ENCODE measurements around the gene ADAMTS17. TPM values are rescaled to one million over a fixed set of nuclear protein-coding genes. Genes with fewer than 3 reads are reported as not detected.
A peak's percentile ranks its signal among the peaks of the same experiment; 100 is the strongest.

Gene ADAMTS17
- total and polyA plus RNA-seq, 4 experiments from 2014 or later = 2.1 to 6.2 (median 4.8) TPM

DNA sequence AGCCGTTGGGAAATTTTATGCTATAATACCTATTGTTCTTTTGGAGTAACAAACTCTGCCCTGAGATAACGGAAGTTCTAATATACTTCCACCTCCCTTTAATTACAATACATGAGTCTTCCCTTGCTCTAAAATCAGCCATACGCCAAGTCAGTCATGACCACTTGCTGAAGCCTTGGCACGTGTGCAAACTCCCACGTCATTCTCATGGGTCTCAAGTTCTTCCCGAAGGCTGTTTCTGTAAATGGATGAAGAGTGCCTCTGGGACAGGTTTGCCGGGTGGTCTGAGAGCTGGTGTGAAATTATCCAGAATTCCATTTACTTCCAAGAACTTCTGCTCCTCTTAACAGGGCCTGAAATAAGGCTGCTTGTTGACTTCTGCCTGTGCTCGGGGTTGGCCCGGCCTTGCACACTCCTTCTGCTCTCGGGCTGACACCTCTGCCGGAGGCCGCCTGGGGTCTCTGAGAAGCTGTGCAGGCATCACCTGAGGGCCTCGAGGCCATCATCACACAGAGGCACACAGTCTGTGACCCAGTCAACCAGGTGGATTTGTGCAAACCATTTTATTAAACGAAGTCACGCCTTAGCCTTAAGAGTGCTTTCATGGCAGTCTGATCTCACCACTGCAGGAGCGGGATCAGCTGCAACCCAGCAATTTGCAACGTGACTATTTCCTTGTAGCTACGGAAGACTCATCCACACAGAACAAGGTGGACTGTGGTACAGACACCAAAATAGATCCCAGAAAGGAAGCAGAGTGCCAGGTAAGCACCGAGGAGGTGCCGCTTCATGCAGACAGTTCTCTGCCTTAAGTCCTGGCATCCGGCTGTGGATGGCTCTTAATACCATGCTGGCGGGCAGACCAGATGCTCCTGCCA, 120.1 kb downstream of the ADAMTS17 start:
- peaks cover 0 to 10% (median 0%) of the 10 kb centered on the region in 4 donors for H3K4me1 Mint-ChIP-seq
- CTCF ChIA-PET (ENCODE audit: partially characterized antibody) = no interaction called here
- Histone ChIP-seq H3K4me1 (ENCODE audit: insufficient read depth, low read length) (no peaks in the 10 kb centered on the region), H3K27me3 (ENCODE audit: insufficient read depth, low read length) (no peaks in the 10 kb centered on the region), H3K9me3 (ENCODE audit: control insufficient read depth in 1 of 2, low read length in 2 of 2) (no peaks in the 10 kb centered on the region), H3K4me3 (ENCODE audit: low read length in 2 of 2) (no peak overlapping the region), H3K27ac (ENCODE audit: low read depth, low read length) (no peak overlapping the region), H3K36me3 (ENCODE audit: insufficient read depth, low read length) (no peaks in the 10 kb centered on the region)
- H3K9me3 Mint-ChIP-seq = no peaks in the 10 kb centered on the region
- DNase-seq = no peak
- no peak overlapping the region for H3K4me3 Mint-ChIP-seq
- POLR2A ChIA-PET (ENCODE audit: partially characterized antibody) = no interaction called here
- H3K27me3 Mint-ChIP-seq = no peaks in the 10 kb centered on the region
- H3K27ac Mint-ChIP-seq = no peak overlapping the region
- no peaks in the 10 kb centered on the region for H3K36me3 Mint-ChIP-seq
- intact Hi-C loops (cut with micrococcal nuclease) = no loop called here

DNA sequence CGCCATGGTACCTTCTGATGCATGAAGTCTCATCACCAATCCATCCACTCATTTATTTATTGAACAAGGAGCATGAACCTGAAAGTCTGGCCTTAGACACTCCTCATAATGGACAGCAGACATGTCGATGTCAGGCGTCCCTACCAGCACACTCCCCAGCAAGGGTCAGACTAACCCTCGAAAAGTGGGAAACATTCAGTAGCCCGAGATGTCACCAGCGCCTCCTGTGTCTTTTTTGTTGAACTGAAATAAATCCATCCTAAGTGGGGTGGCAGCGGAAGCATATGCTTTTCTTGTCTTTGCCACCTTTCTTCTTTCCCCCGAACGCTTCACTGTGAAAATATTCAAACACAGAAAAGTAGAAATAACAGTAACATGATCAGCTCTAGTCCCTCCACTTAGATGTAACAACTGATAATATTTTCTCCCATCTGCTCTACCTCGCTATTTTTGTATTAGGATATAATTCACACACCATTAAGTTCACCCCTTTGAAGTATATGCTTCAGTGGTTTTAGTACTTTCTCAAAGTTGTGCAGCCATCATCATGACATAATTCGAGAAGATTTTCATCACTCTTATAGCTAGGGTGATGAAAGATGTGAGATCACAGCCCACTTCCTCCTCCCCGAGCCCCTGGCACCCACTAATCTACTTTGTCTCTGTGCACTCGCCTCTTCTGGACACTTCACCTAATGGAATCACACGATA, 121.6 kb downstream of the ADAMTS17 start:
- no peaks in the 10 kb centered on the region for H3K36me3 Mint-ChIP-seq
- no peak overlapping the region for H3K4me3 ChIP-seq (ENCODE audit: low read length in 2 of 2)
- ChIA-PET POLR2A (ENCODE audit: partially characterized antibody) (no interaction called here), CTCF (ENCODE audit: partially characterized antibody) (no interaction called here)
- H3K27me3 Mint-ChIP-seq = no peaks in the 10 kb centered on the region
- no peaks in the 10 kb centered on the region for H3K9me3 Mint-ChIP-seq
- no peaks in the 10 kb centered on the region for H3K9me3 ChIP-seq (ENCODE audit: control insufficient read depth in 1 of 2, low read length in 2 of 2)
- peak overlapping the region in 1 of 7 donors; percentile 15 for H3K27ac Mint-ChIP-seq
- no peak overlapping the region for H3K27ac ChIP-seq (ENCODE audit: low read depth, low read length)
- no peak for DNase-seq
- H3K27me3 ChIP-seq (ENCODE audit: insufficient read depth, low read length) = no peaks in the 10 kb centered on the region
- no peaks in the 10 kb centered on the region for H3K4me1 ChIP-seq (ENCODE audit: insufficient read depth, low read length)
- no peaks in the 10 kb centered on the region for H3K36me3 ChIP-seq (ENCODE audit: insufficient read depth, low read length)
- intact Hi-C loops (cut with micrococcal nuclease) = no loop called here
- peaks cover 0 to 7% (median 0%) of the 10 kb centered on the region in 4 donors for H3K4me1 Mint-ChIP-seq
- no peak overlapping the region for H3K4me3 Mint-ChIP-seq

DNA sequence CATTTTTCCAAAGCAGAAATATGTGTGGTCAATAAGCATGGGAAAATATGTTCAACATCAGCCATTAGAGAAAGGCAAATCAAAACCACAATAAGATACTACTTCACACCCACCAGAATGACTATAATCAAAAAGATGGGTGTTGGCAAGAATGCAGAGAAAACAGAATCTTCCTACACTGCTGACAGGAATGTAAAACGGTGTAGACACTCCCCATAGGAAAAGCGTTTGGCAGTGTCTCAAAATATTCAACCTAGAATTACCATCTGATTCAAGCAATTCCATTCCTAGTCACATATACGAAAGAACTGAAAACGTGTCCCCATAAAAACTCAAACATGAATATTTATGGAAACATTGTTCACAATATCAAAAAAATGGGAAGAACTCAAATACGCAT, 123.3 kb downstream of the ADAMTS17 start:
- Histone ChIP-seq H3K4me3 (ENCODE audit: low read length in 2 of 2) (no peak overlapping the region), H3K27ac (ENCODE audit: low read depth, low read length) (no peak overlapping the region), H3K4me1 (ENCODE audit: insufficient read depth, low read length) (no peaks in the 10 kb centered on the region), H3K36me3 (ENCODE audit: insufficient read depth, low read length) (no peaks in the 10 kb centered on the region), H3K27me3 (ENCODE audit: insufficient read depth, low read length) (no peaks in the 10 kb centered on the region), H3K9me3 (ENCODE audit: control insufficient read depth in 1 of 2, low read length in 2 of 2) (no peaks in the 10 kb centered on the region)
- ChIA-PET CTCF (ENCODE audit: partially characterized antibody) (no interaction called here), POLR2A (ENCODE audit: partially characterized antibody) (no interaction called here)
- no peaks in the 10 kb centered on the region for H3K4me1 Mint-ChIP-seq
- no peaks in the 10 kb centered on the region for H3K9me3 Mint-ChIP-seq
- H3K27ac Mint-ChIP-seq = no peak overlapping the region
- intact Hi-C loops (cut with micrococcal nuclease) = no loop called here
- no peak for DNase-seq
- H3K27me3 Mint-ChIP-seq = no peaks in the 10 kb centered on the region
- no peaks in the 10 kb centered on the region for H3K36me3 Mint-ChIP-seq
- no peak overlapping the region for H3K4me3 Mint-ChIP-seq

DNA sequence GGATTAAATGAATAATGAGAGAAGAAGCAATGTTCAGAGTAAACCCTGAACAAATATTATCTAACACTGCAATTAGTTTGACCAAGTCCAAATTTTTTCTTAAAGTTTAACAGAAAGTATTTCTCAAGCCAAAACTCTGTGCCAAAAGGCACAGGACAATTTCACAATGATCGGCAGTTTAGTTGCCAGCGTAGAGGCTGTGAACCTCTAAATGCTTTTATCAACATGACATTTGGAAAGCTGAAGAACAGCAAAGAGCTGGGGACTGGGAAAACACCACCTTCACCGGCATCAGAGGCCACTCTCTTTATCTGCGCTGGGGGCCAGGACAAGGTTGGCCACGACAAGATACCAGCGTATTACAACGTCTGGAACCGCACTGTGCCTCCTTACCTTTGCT, 125.6 kb downstream of the ADAMTS17 start:
- intact Hi-C loops (cut with micrococcal nuclease) = no loop called here
- DNase-seq = no peak
- Histone ChIP-seq H3K27me3 (ENCODE audit: insufficient read depth, low read length) (no peaks in the 10 kb centered on the region), H3K9me3 (ENCODE audit: control insufficient read depth in 1 of 2, low read length in 2 of 2) (no peaks in the 10 kb centered on the region), H3K4me1 (ENCODE audit: insufficient read depth, low read length) (no peaks in the 10 kb centered on the region), H3K36me3 (ENCODE audit: insufficient read depth, low read length) (no peaks in the 10 kb centered on the region), H3K4me3 (ENCODE audit: low read length in 2 of 2) (no peak overlapping the region), H3K27ac (ENCODE audit: low read depth, low read length) (no peak overlapping the region)
- ChIA-PET CTCF (ENCODE audit: partially characterized antibody) (no interaction called here), POLR2A (ENCODE audit: partially characterized antibody) (no interaction called here)
- no peak overlapping the region for H3K27ac Mint-ChIP-seq
- H3K36me3 Mint-ChIP-seq = no peaks in the 10 kb centered on the region
- H3K9me3 Mint-ChIP-seq = no peaks in the 10 kb centered on the region
- peaks cover 0 to 2% (median 0%) of the 10 kb centered on the region in 4 donors for H3K4me1 Mint-ChIP-seq
- no peak overlapping the region for H3K4me3 Mint-ChIP-seq
- H3K27me3 Mint-ChIP-seq = no peaks in the 10 kb centered on the region

DNA sequence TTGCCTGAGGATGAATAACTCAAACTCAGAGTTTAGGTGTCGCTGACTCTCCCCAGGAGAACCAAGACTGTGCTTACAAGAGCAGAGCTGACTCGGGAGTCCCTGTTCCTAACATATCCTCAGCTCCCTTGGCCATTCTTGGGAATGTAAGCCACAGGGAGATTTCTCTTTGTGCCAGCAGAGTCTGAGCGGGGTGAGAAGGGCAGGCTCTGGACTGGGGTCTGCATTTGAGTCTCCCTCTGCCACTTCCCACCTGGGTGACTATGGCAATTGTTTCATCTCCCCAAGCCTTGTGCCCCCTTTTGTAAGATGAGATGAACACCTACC, 126.0 kb downstream of the ADAMTS17 start:
- Histone ChIP-seq H3K9me3 (ENCODE audit: control insufficient read depth in 1 of 2, low read length in 2 of 2) (no peaks in the 10 kb centered on the region), H3K27ac (ENCODE audit: low read depth, low read length) (no peak overlapping the region), H3K4me1 (ENCODE audit: insufficient read depth, low read length) (no peaks in the 10 kb centered on the region), H3K4me3 (ENCODE audit: low read length in 2 of 2) (no peak overlapping the region), H3K36me3 (ENCODE audit: insufficient read depth, low read length) (no peaks in the 10 kb centered on the region), H3K27me3 (ENCODE audit: insufficient read depth, low read length) (no peaks in the 10 kb centered on the region)
- Mint-ChIP-seq H3K4me3 (no peak overlapping the region), H3K9me3 (no peaks in the 10 kb centered on the region), H3K27me3 (no peaks in the 10 kb centered on the region), H3K36me3 (no peaks in the 10 kb centered on the region), H3K27ac (no peak overlapping the region), H3K4me1 (peaks cover 0 to 2% (median 0%) of the 10 kb centered on the region in 4 donors)
- ChIA-PET POLR2A (ENCODE audit: partially characterized antibody) (no interaction called here), CTCF (ENCODE audit: partially characterized antibody) (no interaction called here)
- intact Hi-C loops (cut with micrococcal nuclease) = no loop called here
- no peak for DNase-seq

DNA sequence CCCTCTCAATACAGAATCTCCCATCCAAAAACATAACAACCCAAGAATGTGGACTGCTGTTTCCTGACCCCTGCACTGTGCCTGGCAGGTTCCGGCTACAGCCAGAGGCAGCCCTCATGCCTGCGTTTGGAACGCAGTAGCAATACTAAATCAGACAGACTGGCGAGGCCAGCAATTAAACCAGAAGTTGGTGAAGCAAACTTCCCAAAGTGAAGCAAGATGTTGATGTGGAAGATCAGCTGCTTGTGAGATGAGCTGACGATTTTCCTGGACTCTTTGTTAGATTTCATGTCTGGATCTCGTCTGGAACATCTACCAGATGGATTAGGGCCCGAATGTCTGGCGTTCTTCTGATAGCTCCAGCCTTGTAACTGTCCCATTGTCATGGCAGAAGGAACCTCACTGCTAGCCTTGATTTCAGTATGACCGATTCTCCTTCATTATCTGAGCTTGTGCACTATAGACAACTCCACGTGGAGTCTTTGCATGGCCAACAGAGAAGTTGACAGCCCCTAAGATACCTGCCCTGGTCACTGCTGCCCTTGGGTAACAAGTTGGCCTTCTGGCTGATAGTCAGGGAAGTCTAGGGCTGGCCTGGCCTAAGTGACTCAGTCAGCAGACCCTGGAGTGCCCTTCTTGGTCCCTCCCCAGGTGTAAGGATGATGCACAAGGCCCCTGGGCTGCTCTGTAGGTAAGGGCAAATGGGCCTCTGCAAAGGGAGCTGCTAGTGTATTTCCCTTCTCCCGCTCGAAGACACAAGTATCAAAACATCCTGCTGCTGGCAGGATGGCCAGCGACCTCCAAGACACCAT, 126.5 kb downstream of the ADAMTS17 start:
- no peak for DNase-seq
- Histone ChIP-seq H3K4me3 (ENCODE audit: low read length in 2 of 2) (no peak overlapping the region), H3K36me3 (ENCODE audit: insufficient read depth, low read length) (no peaks in the 10 kb centered on the region), H3K27ac (ENCODE audit: low read depth, low read length) (no peak overlapping the region), H3K27me3 (ENCODE audit: insufficient read depth, low read length) (no peaks in the 10 kb centered on the region), H3K9me3 (ENCODE audit: control insufficient read depth in 1 of 2, low read length in 2 of 2) (no peaks in the 10 kb centered on the region), H3K4me1 (ENCODE audit: insufficient read depth, low read length) (no peaks in the 10 kb centered on the region)
- Mint-ChIP-seq H3K4me3 (no peak overlapping the region), H3K27ac (no peak overlapping the region), H3K4me1 (peaks cover 0 to 2% (median 0%) of the 10 kb centered on the region in 4 donors), H3K36me3 (no peaks in the 10 kb centered on the region), H3K9me3 (no peaks in the 10 kb centered on the region), H3K27me3 (no peaks in the 10 kb centered on the region)
- POLR2A ChIA-PET (ENCODE audit: partially characterized antibody) = no interaction called here
- intact Hi-C loops (cut with micrococcal nuclease) = no loop called here
- CTCF ChIA-PET (ENCODE audit: partially characterized antibody) = interaction anchor here (0.5 kb wide), 1 partner anchor 20 kb away, joined by 3 read pairs; no protein-coding TSS in a partner anchor

Data from CD4-positive, alpha-beta memory T cell (primary cell).